Stromal cell of bone marrow (primary cell): Measurements from ENCODE around the gene CSNK1G2.

Experiments used
- DNase-seq: peaks from one replicate; pipeline ENCODE4 v3.0.0-alpha.2; 2012; ENCODE audit warnings: low read depth

Gene CSNK1G2

GRCh38 chr19:2018752-2019151, 77.8 kb downstream of the CSNK1G2 start:
- no peak for DNase-seq

GRCh38 chr19:2021453-2022140, 80.6 kb downstream of the CSNK1G2 start:
- no peak for DNase-seq

GRCh38 chr19:2022289-2022688, 81.3 kb downstream of the CSNK1G2 start:
- DNase-seq: no peak

- DNase-seq: no peak
These were observed 85.8 kb downstream of the CSNK1G2 start for GRCh38 chr19:2026770-2027169.

- DNase-seq: peak; percentile 88
These were observed 86.4 kb downstream of the CSNK1G2 start for GRCh38 chr19:2027361-2027760.
